DLD1 (cell line): ENCODE data around the gene KLK1.

Experiments
- in situ Hi-C: cut with HindIII; loops from 2 replicates; pipeline ENCODE4 v1.10.0; 2017; ENCODE audit warnings: low sequenced_read_pairs

The KLK1 gene

DNA sequence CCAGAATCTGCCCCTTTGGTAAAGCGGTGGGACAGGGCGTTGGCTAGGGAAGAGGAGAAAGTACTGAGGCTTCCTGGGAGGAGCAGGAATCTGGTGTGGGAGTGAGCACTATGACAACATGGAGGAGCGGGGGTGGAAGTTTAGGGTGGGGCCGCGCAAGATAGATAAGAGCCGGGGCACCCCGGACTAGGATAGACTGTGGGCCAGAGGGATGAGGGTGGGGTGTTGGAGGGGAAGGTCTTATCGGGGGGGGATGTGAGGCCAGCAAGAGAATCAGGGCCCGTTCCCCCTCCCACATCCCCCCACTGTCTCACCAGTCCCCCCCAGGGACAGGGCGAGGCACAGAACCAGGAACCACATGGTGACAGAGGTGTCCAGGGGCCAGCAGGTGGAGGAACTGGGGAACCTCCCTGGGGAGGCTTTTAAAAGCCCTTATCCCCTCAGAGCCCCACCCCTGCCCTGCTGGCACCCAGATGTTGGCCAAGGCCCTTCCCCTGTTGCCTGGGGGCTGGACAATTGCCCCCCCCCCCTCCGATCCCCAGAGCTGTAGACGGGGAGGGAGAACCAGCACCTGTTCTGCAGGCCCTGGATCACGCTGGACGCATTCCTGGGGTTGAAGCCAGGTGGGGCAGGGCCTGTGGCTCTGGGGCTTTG lies at the start of gene KLK1:
Gene KLK1, minus strand, starts transcription at position 399 of the 654 bp plus-strand sequence. Its CDS starts 39 bp downstream, at position 360.
- in situ Hi-C loops, result no loop called here

DNA sequence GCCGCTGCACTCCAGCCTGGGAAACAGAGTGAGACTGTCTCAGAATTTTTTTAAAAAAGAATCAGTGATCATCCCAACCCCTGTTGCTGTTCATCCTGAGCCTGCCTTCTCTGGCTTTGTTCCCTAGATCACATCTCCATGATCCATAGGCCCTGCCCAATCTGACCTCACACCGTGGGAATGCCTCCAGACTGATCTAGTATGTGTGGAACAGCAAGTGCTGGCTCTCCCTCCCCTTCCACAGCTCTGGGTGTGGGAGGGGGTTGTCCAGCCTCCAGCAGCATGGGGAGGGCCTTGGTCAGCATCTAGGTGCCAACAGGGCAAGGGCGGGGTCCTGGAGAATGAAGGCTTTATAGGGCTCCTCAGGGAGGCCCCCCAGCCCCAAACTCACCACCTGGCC lies 49.5 kb upstream of the KLK1 start, which contains the start of gene KLK2:
Gene KLK2, plus strand, starts transcription at position 384 of the 400 bp plus-strand sequence. CDS start 35 bp downstream, outside the sequence.
- in situ Hi-C loops, result no loop called here

DNA sequence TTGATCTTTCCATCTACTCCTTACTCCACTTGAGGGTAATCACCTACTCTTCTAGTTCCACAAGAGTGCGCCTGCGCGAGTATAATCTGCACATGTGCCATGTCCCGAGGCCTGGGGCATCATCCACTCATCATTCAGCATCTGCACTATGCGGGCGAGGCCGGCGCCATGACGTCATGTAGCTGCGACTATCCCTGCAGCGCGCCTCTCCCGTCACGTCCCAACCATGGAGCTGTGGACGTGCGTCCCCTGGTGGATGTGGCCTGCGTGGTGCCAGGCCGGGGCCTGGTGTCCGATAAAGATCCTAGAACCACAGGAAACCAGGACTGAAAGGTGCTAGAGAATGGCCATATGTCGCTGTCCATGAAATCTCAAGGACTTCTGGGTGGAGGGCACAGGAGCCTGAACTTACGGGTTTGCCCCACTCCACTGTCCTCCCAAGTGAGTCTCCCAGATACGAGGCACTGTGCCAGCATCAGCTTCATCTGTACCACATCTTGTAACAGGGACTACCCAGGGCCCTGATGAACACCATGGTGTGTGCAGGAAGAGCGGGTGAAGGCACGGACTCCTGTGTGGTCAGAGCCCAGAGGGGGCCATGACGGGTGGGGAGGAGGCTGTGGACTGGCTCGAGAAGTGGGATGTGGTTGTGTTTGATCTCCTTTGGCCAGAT lies 47.0 kb upstream of the KLK1 start:
- in situ Hi-C loops, result no loop called here

DNA sequence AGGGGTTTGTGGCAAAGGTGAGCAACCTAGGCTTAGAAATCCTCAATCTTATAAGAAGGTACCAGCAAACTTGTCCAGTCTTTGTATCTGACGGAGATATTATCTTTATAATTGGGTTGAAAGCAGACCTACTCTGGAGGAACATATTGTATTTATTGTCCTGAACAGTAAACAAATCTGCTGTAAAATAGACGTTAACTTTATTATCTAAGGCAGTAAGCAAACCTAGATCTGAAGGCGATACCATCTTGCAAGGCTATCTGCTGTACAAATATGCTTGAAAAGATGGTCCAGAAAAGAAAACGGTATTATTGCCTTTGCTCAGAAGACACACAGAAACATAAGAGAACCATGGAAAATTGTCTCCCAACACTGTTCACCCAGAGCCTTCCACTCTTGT lies 45.9 kb upstream of the KLK1 start:
- in situ Hi-C loops, result no loop called here

- in situ Hi-C loops, result no loop called here
Measured at GRCh38 chr19:50861496-50862286, 38.1 kb upstream of the KLK1 start.

- in situ Hi-C loops, result no loop called here
Measured at GRCh38 chr19:50861010-50861409, 37.4 kb upstream of the KLK1 start.

DNA sequence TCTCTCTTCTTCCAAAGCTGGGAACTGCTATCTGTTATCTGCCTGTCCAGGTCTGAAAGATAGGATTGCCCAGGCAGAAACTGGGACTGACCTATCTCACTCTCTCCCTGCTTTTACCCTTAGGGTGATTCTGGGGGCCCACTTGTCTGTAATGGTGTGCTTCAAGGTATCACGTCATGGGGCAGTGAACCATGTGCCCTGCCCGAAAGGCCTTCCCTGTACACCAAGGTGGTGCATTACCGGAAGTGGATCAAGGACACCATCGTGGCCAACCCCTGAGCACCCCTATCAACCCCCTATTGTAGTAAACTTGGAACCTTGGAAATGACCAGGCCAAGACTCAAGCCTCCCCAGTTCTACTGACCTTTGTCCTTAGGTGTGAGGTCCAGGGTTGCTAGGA lies 36.3 kb upstream of the KLK1 start:
- in situ Hi-C loops, result no loop called here

DNA sequence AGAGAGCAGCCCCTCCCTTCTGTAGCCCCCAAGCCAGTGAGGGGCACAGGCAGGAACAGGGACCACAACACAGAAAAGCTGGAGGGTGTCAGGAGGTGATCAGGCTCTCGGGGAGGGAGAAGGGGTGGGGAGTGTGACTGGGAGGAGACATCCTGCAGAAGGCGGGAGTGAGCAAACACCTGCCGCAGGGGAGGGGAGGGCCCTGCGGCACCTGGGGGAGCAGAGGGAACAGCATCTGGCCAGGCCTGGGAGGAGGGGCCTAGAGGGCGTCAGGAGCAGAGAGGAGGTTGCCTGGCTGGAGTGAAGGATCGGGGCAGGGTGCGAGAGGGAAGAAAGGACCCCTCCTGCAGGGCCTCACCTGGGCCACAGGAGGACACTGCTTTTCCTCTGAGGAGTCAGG lies 35.3 kb upstream of the KLK1 start:
- in situ Hi-C loops, result no loop called here

DNA sequence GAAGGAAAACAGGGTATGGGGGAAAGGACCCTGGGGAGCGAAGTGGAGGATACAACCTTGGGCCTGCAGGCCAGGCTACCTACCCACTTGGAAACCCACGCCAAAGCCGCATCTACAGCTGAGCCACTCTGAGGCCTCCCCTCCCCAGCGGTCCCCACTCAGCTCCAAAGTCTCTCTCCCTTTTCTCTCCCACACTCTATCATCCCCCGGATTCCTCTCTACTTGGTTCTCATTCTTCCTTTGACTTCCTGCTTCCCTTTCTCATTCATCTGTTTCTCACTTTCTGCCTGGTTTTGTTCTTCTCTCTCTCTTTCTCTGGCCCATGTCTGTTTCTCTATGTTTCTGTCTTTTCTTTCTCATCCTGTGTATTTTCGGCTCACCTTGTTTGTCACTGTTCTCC lies 33.8 kb upstream of the KLK1 start:
- in situ Hi-C loops, result no loop called here

DNA sequence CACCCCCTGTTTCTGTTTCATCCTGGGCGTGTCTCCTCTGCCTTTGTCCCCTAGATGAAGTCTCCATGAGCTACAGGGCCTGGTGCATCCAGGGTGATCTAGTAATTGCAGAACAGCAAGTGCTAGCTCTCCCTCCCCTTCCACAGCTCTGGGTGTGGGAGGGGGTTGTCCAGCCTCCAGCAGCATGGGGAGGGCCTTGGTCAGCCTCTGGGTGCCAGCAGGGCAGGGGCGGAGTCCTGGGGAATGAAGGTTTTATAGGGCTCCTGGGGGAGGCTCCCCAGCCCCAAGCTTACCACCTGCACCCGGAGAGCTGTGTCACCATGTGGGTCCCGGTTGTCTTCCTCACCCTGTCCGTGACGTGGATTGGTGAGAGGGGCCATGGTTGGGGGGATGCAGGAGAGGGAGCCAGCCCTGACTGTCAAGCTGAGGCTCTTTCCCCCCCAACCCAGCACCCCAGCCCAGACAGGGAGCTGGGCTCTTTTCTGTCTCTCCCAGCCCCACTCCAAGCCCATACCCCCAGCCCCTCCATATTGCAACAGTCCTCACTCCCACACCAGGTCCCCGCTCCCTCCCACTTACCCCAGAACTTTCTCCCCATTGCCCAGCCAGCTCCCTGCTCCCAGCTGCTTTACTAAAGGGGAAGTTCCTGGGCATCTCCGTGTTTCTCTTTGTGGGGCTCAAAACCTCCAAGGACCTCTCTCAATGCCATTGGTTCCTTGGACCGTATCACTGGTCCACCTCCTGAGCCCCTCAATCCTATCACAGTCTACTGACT lies 31.2 kb upstream of the KLK1 start, which contains the start of gene KLK3:
Gene KLK3, plus strand, starts transcription at position 280 of the 775 bp plus-strand sequence. Its CDS starts 41 bp downstream, at position 321.
- in situ Hi-C loops, result no loop called here

- in situ Hi-C loops, result no loop called here
Measured at GRCh38 chr19:50851620-50852019, 28.0 kb upstream of the KLK1 start.

- in situ Hi-C loops, result no loop called here
Measured at GRCh38 chr19:50850738-50851137, 27.2 kb upstream of the KLK1 start.

GRCh38 chr19:50844296-50844935 lies 20.8 kb upstream of the KLK1 start:
- in situ Hi-C loops, result no loop called here

- in situ Hi-C loops, result no loop called here
Measured at GRCh38 chr19:50843701-50844221, 20.2 kb upstream of the KLK1 start.

DNA sequence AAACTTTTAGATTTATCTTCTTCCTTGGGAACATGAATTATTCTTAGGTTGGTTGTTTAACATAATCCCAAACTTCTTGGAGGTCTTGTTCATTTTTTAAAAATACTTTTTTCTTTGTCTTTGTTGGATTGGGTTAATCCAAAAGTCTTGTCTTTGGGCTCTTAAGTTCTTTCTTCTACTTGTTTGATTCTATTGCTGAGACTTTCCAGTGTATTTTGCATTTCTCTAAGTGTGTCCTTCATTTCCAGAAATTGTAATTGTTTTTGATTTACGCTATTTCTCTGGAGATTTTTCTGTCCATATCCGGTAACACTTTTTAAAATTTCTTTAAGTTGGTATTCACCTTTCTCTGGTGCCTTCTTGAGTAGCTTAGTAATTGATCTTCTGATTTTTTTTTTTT lies 19.6 kb upstream of the KLK1 start:
- in situ Hi-C loops, result no loop called here

- in situ Hi-C loops, result no loop called here
Measured at GRCh38 chr19:50842130-50842529, 18.5 kb upstream of the KLK1 start.

DNA sequence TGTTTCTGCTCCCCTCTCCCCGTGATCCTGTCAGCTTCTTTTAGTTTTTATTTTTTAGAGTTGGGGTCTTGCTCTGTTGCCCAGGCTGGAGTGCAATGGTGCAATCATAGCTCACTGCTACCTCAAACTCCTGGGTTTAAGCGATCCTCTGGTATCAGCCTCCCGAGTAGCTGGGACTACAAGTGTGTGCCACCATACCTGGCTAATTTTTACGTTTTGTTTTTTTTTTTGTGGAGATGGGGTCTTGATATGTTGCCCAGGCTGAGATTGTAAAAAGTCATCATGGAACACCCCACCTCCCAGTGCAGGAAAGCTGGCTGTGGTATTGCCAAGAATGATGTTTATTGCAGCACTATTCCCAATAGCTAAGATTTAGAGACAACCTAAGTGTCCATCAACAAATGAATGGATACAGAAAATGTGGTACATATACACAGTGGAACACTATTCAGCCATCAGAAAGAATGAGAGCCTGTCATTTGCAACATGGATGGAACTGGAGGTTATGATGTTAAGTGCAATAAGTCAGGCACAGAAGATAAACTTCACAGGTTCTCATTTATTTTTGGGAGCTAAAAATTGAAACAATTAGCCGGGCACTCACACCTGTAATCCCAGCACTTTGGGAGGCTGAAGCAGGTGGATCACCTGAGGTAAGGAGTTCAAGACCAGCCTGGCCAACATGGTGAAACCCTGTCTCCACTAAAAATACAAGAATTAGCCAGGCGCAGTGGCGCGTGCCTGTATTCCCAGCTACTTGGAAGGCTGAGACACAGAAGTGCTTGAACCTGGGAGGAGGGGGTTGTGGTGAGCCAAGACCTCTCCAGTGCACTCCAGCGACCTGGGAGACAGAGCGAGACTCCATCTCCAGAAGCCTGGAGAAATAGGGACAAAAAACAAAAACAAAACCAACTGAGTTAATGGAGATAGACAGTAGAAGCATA lies 16.4 kb upstream of the KLK1 start:
- in situ Hi-C loops, result no loop called here

DNA sequence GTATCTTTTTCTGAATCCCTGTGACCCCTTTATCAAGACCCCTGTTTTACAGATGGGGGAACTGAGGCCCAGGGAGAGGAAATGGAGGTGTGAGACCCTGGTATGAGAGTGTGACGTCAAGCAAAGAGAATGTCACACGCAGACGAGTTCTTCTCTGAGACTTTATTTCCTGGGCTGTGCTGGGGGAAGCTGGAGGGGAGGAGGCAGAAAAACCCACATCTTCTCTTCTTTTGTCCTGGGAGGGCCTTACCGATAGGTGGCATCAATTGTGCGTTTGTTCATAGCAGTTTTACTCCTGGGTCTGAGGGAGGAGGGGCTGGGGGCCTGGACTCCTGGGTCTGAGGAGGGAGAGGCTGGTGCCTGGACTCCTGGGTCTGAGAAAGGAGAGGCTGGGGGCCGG lies 14.7 kb upstream of the KLK1 start:
- in situ Hi-C loops, result no loop called here

DNA sequence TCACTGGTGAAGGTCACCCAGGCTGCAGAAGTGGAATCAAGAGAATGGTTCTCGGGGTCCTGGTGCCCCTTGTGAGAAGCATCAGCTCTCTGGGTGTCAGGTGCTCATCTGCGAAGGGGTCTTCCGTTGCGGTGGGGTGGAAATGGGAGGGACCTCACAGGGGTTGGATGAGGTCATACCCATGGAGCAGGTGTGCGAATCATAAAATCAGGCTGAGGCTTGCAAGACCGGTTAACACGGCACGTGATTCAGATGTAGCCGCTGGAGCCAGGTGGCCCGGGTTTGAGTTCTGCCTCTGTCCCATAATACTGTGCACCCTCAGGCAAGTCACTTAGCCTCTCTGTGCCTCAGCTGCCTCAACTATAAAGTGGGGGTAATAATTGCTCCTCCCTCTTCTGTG lies 13.7 kb upstream of the KLK1 start:
- in situ Hi-C loops, result no loop called here
